Testis (tissue), 3 donors: ENCODE data around the gene RALGPS2. TPM values are rescaled to one million over a fixed set of nuclear protein-coding genes. Genes with fewer than 3 reads are reported as not detected.

Experiments used
- DNase-seq: peaks from one replicate; pipeline ENCODE4 v3.0.0-alpha.2; 2019
- H3K27ac ChIP-seq, 2 donors: fragments of 200-600 bp; sonication (generic); one replicate each; pipeline ENCODE4 v1.5.1; 2019
- H3K27me3 ChIP-seq: fragments of 200-600 bp; sonication (generic); one replicate; pipeline ENCODE4 v1.5.1; 2019
- H3K36me3 ChIP-seq: fragments of 200-600 bp; sonication (generic); one replicate; pipeline ENCODE4 v1.5.1; 2017; ENCODE audit warnings: low read depth; ENCODE audit errors: missing control alignments
- H3K4me1 ChIP-seq: fragments of 200-600 bp; sonication (generic); one replicate; pipeline ENCODE4 v1.5.1; 2019
- H3K4me3 ChIP-seq, 2 donors: fragments of 200-600 bp; sonication (generic); one replicate each; pipeline ENCODE4 v1.5.1; 2017 to 2019
- H3K9me3 ChIP-seq: fragments of 200-600 bp; sonication (generic); one replicate; pipeline ENCODE4 v1.5.1; 2017
- CTCF ChIP-seq, 3 experiments: fragments of 450-650 bp in 2 of 3; fragments of 200-600 bp in 1 of 3; sonication (generic) in 1 of 3; IDR thresholded peaks; one replicate each; pipeline ENCODE4 v1.5.1; 2016 to 2019; ENCODE audit warnings: antibody characterized with exemption in 3 of 3, mild to moderate bottlenecking in 2 of 3, moderate library complexity in 1 of 3
- POLR2A ChIP-seq: fragments of 450-650 bp; IDR thresholded peaks from one replicate; pipeline ENCODE4 v1.6.1; 2017; ENCODE audit warnings: antibody characterized with exemption, mild to moderate bottlenecking, moderate library complexity
- WGBS, 2 donors: methylation state at CpG; one replicate each; pipeline ENCODE4 v1.1.5; 2018; 5-methylcytosine and 5-hydroxymethylcytosine counted together
- intact Hi-C: fragments of 100-400 bp; cut with DNase I; formaldehyde crosslinking; loops from one replicate; pipeline ENCODE4 v1.15.1; 2023; ENCODE audit warnings: low total_unique reads
- polyA plus RNA-seq: library from polyadenylated mRNA; stranded (reverse); fragments of 350-450 nt; fragmentation: Illumina TruSeq; extraction: RNeasy Lipid Tissue Mini Kit (QIAGEN cat#74804); gene quantifications from one replicate; pipeline ENCODE4 v1.2.3, GENCODE V29; 2014; ENCODE audit warnings: low read depth, low replicate concordance; ENCODE audit not compliant: insufficient read depth
- total RNA-seq, 2 donors: library from RNA; depleted of rRNA; stranded (reverse); fragments of >200 nt; gene quantifications; one replicate each; pipeline ENCODE4 v1.2.3, GENCODE V29; 2016

RALGPS2 gene
- total and polyA plus RNA-seq, 3 donors from 2014 or later, result 56.3 to 224 (median 78.6) TPM

- 71 to 75% methylated on average over 1 of the region's 1 CpG for WGBS, 2 donors
- Histone ChIP-seq H3K9me3 (no peaks in the 10 kb centered on the region), H3K4me3 (no peak overlapping the region), H3K4me1 (no peaks in the 10 kb centered on the region), H3K27ac (no peak overlapping the region), H3K27me3 (no peaks in the 10 kb centered on the region), H3K36me3 (no peaks in the 10 kb centered on the region)
- intact Hi-C loops, result no loop called here
- TF ChIP-seq POLR2A (no peak), CTCF (IDR thresholded peaks at IDR 0.05) (no peak)
- no peak for DNase-seq
Measured at GRCh38 chr1:178908358-178908757, 183.3 kb downstream of the RALGPS2 start.

- DNase-seq, result no peak
- TF ChIP-seq CTCF (IDR thresholded peaks at IDR 0.05), result no peak
- TF ChIP-seq POLR2A, result no peak
- H3K4me3 ChIP-seq, result no peak overlapping the region
- intact Hi-C loops, result no loop called here
- no peaks in the 10 kb centered on the region for H3K9me3 ChIP-seq
- H3K27ac ChIP-seq, result no peak overlapping the region
- 94 to 100% methylated on average over 1 of the region's 1 CpG for WGBS, 2 donors
- no peaks in the 10 kb centered on the region for H3K4me1 ChIP-seq
- no peaks in the 10 kb centered on the region for H3K27me3 ChIP-seq
- no peaks in the 10 kb centered on the region for H3K36me3 ChIP-seq
Measured at GRCh38 chr1:178910023-178910422, 185.0 kb downstream of the RALGPS2 start.

- Histone ChIP-seq H3K36me3 (no peaks in the 10 kb centered on the region), H3K4me3 (no peak overlapping the region), H3K4me1 (no peaks in the 10 kb centered on the region), H3K9me3 (no peaks in the 10 kb centered on the region), H3K27me3 (no peaks in the 10 kb centered on the region), H3K27ac (no peak overlapping the region)
- intact Hi-C loops, result no loop called here
- no peak for DNase-seq
- no peak for TF ChIP-seq CTCF (IDR thresholded peaks at IDR 0.05)
- TF ChIP-seq POLR2A, result no peak
- WGBS, 2 donors, result 91 to 95% methylated on average over 2 of the region's 2 CpGs
Measured at GRCh38 chr1:178912597-178912996, 187.6 kb downstream of the RALGPS2 start.

- H3K27me3 ChIP-seq, result no peaks in the 10 kb centered on the region
- H3K4me3 ChIP-seq, result no peak overlapping the region
- no peaks in the 10 kb centered on the region for H3K9me3 ChIP-seq
- no peak for TF ChIP-seq CTCF (IDR thresholded peaks at IDR 0.05)
- TF ChIP-seq POLR2A, result no peak
- intact Hi-C loops, result no loop called here
- no peaks in the 10 kb centered on the region for H3K36me3 ChIP-seq
- H3K4me1 ChIP-seq, result no peaks in the 10 kb centered on the region
- whole genome bisulfite sequencing, 2 donors, result 59 to 65% methylated on average over 5 of the region's 5 CpGs
- no peak for DNase-seq
- H3K27ac ChIP-seq, result peak overlapping the region; percentile 19 to 60
Measured at GRCh38 chr1:178916448-178917174, 191.6 kb downstream of the RALGPS2 start.

- Histone ChIP-seq H3K4me1 (no peaks in the 10 kb centered on the region), H3K9me3 (no peaks in the 10 kb centered on the region), H3K36me3 (no peaks in the 10 kb centered on the region), H3K4me3 (no peak overlapping the region), H3K27ac (peak overlapping the region in 1 of 2 donors; percentile 31), H3K27me3 (no peaks in the 10 kb centered on the region)
- no peak for TF ChIP-seq POLR2A
- no peak for TF ChIP-seq CTCF (IDR thresholded peaks at IDR 0.05)
- DNase-seq, result no peak
- intact Hi-C loops, result no loop called here
- WGBS, 2 donors, result 50 to 67% methylated on average over 6 of the region's 6 CpGs
Measured at GRCh38 chr1:178918308-178918707, 193.3 kb downstream of the RALGPS2 start.
